GM21717 (cell line): ENCODE measurements around the gene GLYATL1.
"Not testable (repeated sequence)": the region's sequence is repeated elsewhere in the genome, so short reads cannot be mapped to it uniquely, and the experiment has no call there.

Experiments
- ATAC-seq: cut with Tn5 transposase; IDR thresholded peaks from one replicate; pipeline ENCODE4 v1.9.1; 2021; ENCODE audit warnings: mild to moderate bottlenecking, moderate library complexity; ENCODE audit not compliant: unreplicated experiment

The GLYATL1 gene

GRCh38 chr11:58992489-58992888 is 53.2 kb downstream of the GLYATL1 start:
- no peak for ATAC-seq

GRCh38 chr11:58994171-58994570 is 54.9 kb downstream of the GLYATL1 start:
- no peak for ATAC-seq

- ATAC-seq = no peak
These were observed 59.4 kb downstream of the GLYATL1 start for GRCh38 chr11:58998480-58999290.

- no peak for ATAC-seq
These were observed 60.0 kb downstream of the GLYATL1 start for GRCh38 chr11:58999291-58999680.

GRCh38 chr11:59000003-59000402 is 60.7 kb downstream of the GLYATL1 start:
- no peak for ATAC-seq

GRCh38 chr11:59002006-59002405 is 62.7 kb downstream of the GLYATL1 start:
- not testable (repeated sequence) for ATAC-seq
